ENCODE results near the gene CNKSR3. TPM values are rescaled to one million over a fixed set of nuclear protein-coding genes. Genes with fewer than 3 reads are reported as not detected.

CNKSR3 gene
- total RNA-seq, 2 experiments from 2014 or later = not detected

- peaks cover 8% of the 10 kb centered on the region for H3K27me3 Mint-ChIP-seq
- ATAC-seq (ENCODE audit: low read depth) = no peak
- no peaks in the 10 kb centered on the region for H3K4me1 Mint-ChIP-seq
- DNase-seq = no peak
- no peak overlapping the region for H3K27ac Mint-ChIP-seq
- H3K4me3 Mint-ChIP-seq = no peak overlapping the region
- POLR2A ChIA-PET = no interaction called here
- no peaks in the 10 kb centered on the region for H3K9me3 Mint-ChIP-seq
- H3K36me3 Mint-ChIP-seq = no peaks in the 10 kb centered on the region
Measured at GRCh38 chr6:154537511-154538325, 27.2 kb upstream of the CNKSR3 start.

DNA sequence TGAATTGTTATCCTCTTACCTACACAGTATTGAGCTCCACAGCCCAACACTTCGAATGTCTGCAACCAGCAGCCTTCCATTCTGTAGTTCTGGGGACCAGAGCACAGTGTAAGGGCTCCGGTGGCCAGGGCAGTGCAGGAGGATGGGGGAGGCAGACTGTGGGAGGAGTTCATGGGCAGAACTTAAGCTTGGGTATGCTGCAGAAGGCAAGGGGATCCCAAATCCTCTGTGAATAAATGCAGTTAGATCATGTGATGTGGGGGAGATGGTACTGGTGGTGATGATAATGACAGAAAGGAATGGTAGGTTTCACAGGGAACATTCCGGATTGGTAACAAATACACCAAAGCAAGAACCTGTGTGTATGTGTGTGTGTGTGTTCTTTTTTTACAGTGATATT lies 26.5 kb upstream of the CNKSR3 start:
- Mint-ChIP-seq H3K4me3 (no peak overlapping the region), H3K36me3 (no peaks in the 10 kb centered on the region), H3K4me1 (no peaks in the 10 kb centered on the region), H3K9me3 (no peaks in the 10 kb centered on the region), H3K27me3 (peaks cover 8% of the 10 kb centered on the region), H3K27ac (no peak overlapping the region)
- POLR2A ChIA-PET = no interaction called here
- ATAC-seq (ENCODE audit: low read depth) = no peak
- DNase-seq = no peak

DNA sequence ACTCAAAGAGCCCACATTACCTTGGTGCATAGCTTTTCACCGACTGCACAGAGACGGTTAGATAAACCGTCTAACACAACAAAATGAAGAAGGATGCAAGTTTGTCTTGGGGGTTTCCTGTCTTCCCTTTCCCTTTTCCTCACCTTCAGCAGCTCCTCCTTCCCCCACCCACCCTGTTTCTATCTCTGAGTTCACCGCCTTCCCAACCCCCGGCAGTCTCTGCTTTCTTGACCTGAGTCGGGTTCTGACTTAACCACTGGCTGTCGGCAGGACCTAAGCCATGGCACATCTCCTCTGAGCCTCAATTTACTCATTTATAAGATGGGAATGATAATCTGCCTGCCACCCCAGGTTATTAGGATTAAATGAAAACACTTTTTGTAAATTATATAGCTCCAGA lies 25.8 kb upstream of the CNKSR3 start:
- POLR2A ChIA-PET = no interaction called here
- H3K9me3 Mint-ChIP-seq = no peaks in the 10 kb centered on the region
- no peaks in the 10 kb centered on the region for H3K4me1 Mint-ChIP-seq
- DNase-seq = no peak
- H3K27ac Mint-ChIP-seq = no peak overlapping the region
- no peaks in the 10 kb centered on the region for H3K36me3 Mint-ChIP-seq
- ATAC-seq (ENCODE audit: low read depth) = no peak
- H3K4me3 Mint-ChIP-seq = no peak overlapping the region
- H3K27me3 Mint-ChIP-seq = peaks cover 8% of the 10 kb centered on the region

GRCh38 chr6:154535851-154536250 lies 25.4 kb upstream of the CNKSR3 start:
- DNase-seq (no peak), ATAC-seq (ENCODE audit: low read depth) (no peak)
- H3K4me1 Mint-ChIP-seq = no peaks in the 10 kb centered on the region
- no peak overlapping the region for H3K4me3 Mint-ChIP-seq
- no peaks in the 10 kb centered on the region for H3K36me3 Mint-ChIP-seq
- peaks cover 8% of the 10 kb centered on the region for H3K27me3 Mint-ChIP-seq
- no peaks in the 10 kb centered on the region for H3K9me3 Mint-ChIP-seq
- POLR2A ChIA-PET = no interaction called here
- no peak overlapping the region for H3K27ac Mint-ChIP-seq

GRCh38 chr6:154535147-154535546 lies 24.7 kb upstream of the CNKSR3 start:
- POLR2A ChIA-PET = no interaction called here
- H3K4me3 Mint-ChIP-seq = no peak overlapping the region

DNA sequence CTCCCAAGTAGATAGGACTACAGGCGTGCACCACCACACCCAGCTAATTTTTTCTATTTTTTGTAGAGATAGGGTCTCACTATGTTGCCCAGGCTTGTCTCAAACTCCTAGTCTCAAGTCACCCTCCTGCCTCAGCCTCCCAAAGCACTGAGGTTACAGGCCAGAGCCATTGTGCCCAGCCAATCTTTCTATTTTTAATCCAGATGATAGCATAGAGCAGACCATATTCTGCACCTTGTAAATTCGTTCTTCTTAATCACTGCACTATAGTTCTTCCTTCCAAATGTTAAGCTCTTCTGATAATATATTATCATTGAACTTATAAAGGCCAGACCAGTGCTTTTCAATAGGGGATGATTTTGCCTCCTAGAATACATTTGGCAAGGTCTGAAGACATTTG lies 24.0 kb upstream of the CNKSR3 start:
- Mint-ChIP-seq H3K27ac (no peak overlapping the region), H3K27me3 (peaks cover 8% of the 10 kb centered on the region), H3K9me3 (no peaks in the 10 kb centered on the region), H3K4me1 (no peaks in the 10 kb centered on the region), H3K36me3 (no peaks in the 10 kb centered on the region), H3K4me3 (no peak overlapping the region)
- no peak for DNase-seq
- POLR2A ChIA-PET = no interaction called here
- ATAC-seq (ENCODE audit: low read depth) = no peak

More at GRCh38 chr6:154535147-154535546, 24.7 kb upstream of the CNKSR3 start:
- DNase-seq (no peak), ATAC-seq (ENCODE audit: low read depth) (no peak)
- no peaks in the 10 kb centered on the region for H3K36me3 Mint-ChIP-seq
- H3K27me3 Mint-ChIP-seq = peaks cover 8% of the 10 kb centered on the region
- no peaks in the 10 kb centered on the region for H3K4me1 Mint-ChIP-seq
- H3K27ac Mint-ChIP-seq = no peak overlapping the region
- H3K9me3 Mint-ChIP-seq = no peaks in the 10 kb centered on the region

DNA sequence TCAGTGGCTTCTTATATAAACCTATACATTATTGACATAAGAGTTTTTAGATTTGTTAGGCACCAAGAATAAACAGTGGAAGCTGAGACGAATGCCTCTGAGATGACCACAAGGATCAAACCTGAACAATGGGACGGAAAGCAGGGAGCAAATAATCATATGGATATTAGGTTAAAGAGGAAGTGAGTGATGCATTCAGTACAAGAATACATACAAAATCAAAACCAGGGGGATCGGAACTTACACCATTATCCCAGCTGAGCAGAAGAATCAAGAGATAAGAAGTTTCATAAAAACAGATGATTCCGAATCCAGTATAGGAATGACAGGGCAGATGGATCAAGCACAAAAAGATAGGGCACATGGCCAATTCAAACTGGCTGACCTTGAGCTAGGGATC lies 21.9 kb upstream of the CNKSR3 start:
- ATAC-seq (ENCODE audit: low read depth) = no peak
- Mint-ChIP-seq H3K36me3 (no peaks in the 10 kb centered on the region), H3K9me3 (peaks cover 2% of the 10 kb centered on the region), H3K27me3 (peaks cover 2% of the 10 kb centered on the region), H3K4me3 (no peak overlapping the region), H3K27ac (no peak overlapping the region), H3K4me1 (no peaks in the 10 kb centered on the region)
- POLR2A ChIA-PET = no interaction called here
- no peak for DNase-seq

DNA sequence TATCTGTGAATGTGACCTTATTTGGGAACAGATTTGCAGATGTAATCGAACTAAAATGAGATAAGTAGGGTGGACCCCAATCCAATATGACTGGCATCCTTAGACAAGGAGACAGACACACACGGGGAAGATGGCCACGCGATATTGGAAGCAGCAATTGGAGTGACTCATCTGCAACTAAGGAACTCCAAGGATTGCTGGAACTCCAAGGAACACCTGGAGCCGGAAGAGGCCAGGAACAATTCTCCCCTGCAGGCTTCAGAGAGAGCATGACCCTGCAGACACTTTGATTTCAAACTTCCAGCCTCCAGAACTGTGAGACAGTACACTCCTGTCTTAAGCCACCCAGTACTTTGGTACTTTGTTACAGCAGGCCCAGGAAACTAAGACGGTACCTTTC lies 19.5 kb upstream of the CNKSR3 start:
- ATAC-seq (ENCODE audit: low read depth) (no peak), DNase-seq (no peak)
- Mint-ChIP-seq H3K27ac (no peak overlapping the region), H3K27me3 (no peaks in the 10 kb centered on the region), H3K36me3 (no peaks in the 10 kb centered on the region), H3K4me1 (peaks cover 2% of the 10 kb centered on the region), H3K4me3 (no peak overlapping the region), H3K9me3 (peaks cover 3% of the 10 kb centered on the region)
- POLR2A ChIA-PET = no interaction called here

DNA sequence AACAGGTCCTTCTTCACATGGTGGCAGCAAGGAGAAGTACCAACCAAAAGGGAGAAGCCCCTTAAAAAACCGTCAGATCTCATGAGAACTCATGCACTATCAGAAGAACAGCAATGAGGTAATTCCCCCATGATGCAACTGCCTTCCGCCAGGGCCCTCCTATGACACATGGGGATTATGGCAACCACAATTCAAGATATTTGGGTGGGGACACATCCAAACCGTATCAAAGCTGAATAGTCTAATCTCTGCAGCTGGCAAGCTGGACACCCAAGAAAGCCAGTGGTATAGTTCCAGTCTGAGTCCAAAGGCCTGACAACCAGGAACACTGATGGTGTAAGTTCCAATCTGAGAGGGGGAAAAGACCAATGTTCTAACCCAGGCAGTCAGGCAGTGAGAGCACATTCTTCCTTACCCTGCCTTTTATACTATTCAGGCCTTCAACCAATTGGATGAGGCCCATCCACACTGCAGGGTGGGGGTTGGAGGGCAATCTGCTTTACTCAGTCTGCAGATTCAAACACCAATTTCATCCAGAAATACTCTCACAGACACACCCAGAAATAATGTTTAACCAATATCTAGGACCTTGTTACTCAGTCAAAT lies 17.9 kb upstream of the CNKSR3 start:
- no peak overlapping the region for H3K4me3 Mint-ChIP-seq
- H3K9me3 Mint-ChIP-seq = peaks cover 3% of the 10 kb centered on the region
- ATAC-seq (ENCODE audit: low read depth) (no peak), DNase-seq (no peak)
- no peaks in the 10 kb centered on the region for H3K36me3 Mint-ChIP-seq
- peaks cover 2% of the 10 kb centered on the region for H3K4me1 Mint-ChIP-seq
- H3K27me3 Mint-ChIP-seq = no peaks in the 10 kb centered on the region
- no peak overlapping the region for H3K27ac Mint-ChIP-seq
- POLR2A ChIA-PET = no interaction called here

- ATAC-seq (ENCODE audit: low read depth) = peak; percentile 65
Measured at GRCh38 chr6:154526996-154527395, 16.5 kb upstream of the CNKSR3 start.

GRCh38 chr6:154522576-154522975 lies 12.1 kb upstream of the CNKSR3 start:
- no peak overlapping the region for H3K4me3 Mint-ChIP-seq
- peaks cover 2% of the 10 kb centered on the region for H3K9me3 Mint-ChIP-seq
- no peaks in the 10 kb centered on the region for H3K36me3 Mint-ChIP-seq
- peaks cover 2% of the 10 kb centered on the region for H3K4me1 Mint-ChIP-seq
- peaks cover 5% of the 10 kb centered on the region for H3K27me3 Mint-ChIP-seq
- ATAC-seq (ENCODE audit: low read depth) (no peak), DNase-seq (no peak)
- POLR2A ChIA-PET = no interaction called here
- H3K27ac Mint-ChIP-seq = no peak overlapping the region

More at GRCh38 chr6:154526996-154527395, 16.5 kb upstream of the CNKSR3 start:
- H3K4me3 Mint-ChIP-seq = no peak overlapping the region
- POLR2A ChIA-PET = no interaction called here
- H3K27ac Mint-ChIP-seq = no peak overlapping the region
- DNase-seq = no peak
- H3K9me3 Mint-ChIP-seq = peaks cover 3% of the 10 kb centered on the region
- no peaks in the 10 kb centered on the region for H3K27me3 Mint-ChIP-seq
- H3K36me3 Mint-ChIP-seq = no peaks in the 10 kb centered on the region
- H3K4me1 Mint-ChIP-seq = peaks cover 2% of the 10 kb centered on the region

GRCh38 chr6:154521412-154521811 lies 10.9 kb upstream of the CNKSR3 start:
- DNase-seq = no peak

DNA sequence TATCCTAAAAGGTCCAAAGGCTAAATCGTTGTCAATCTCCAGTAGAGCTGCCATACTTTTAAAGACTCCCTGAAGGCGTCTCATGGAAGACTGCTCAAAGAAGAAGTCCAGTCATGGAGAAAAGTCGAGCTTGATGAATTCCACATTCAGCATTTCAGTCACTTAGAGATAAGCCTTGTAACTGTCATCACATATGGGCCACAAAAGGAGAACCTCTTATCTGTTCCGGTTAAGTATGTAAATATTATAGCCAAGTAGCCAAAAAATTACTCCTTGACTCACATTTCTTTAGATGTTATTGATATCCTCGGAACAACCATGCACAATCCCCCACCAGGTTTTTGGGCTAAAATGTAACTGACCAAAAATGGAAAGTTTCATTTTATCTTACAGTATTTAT lies 9.8 kb upstream of the CNKSR3 start:
- Mint-ChIP-seq H3K27me3 (peaks cover 5% of the 10 kb centered on the region), H3K27ac (no peak overlapping the region), H3K4me1 (no peaks in the 10 kb centered on the region), H3K36me3 (no peaks in the 10 kb centered on the region), H3K4me3 (no peak overlapping the region), H3K9me3 (no peaks in the 10 kb centered on the region)
- POLR2A ChIA-PET = no interaction called here
- DNase-seq (no peak), ATAC-seq (ENCODE audit: low read depth) (no peak)

More at GRCh38 chr6:154521412-154521811, 10.9 kb upstream of the CNKSR3 start:
- no peak for ATAC-seq (ENCODE audit: low read depth)
- Mint-ChIP-seq H3K4me3 (no peak overlapping the region), H3K9me3 (no peaks in the 10 kb centered on the region), H3K27ac (no peak overlapping the region), H3K27me3 (peaks cover 5% of the 10 kb centered on the region), H3K4me1 (no peaks in the 10 kb centered on the region), H3K36me3 (no peaks in the 10 kb centered on the region)
- POLR2A ChIA-PET = no interaction called here

GRCh38 chr6:154518396-154518795 lies 7.9 kb upstream of the CNKSR3 start:
- ATAC-seq (ENCODE audit: low read depth) = no peak
- Mint-ChIP-seq H3K4me1 (no peaks in the 10 kb centered on the region), H3K4me3 (no peak overlapping the region), H3K27ac (no peak overlapping the region), H3K9me3 (no peaks in the 10 kb centered on the region), H3K36me3 (no peaks in the 10 kb centered on the region), H3K27me3 (peaks cover 11% of the 10 kb centered on the region)
- no peak for DNase-seq
- POLR2A ChIA-PET = no interaction called here

Data from activated naive CD8-positive, alpha-beta T cell treated with anti-CD3 and anti-CD28 coated beads, Interleukin-2, amount 10 ng/mL, durations not matched to agents 7 days and 5 days (primary cell).